Mesodermal cell (in vitro differentiated cells): ENCODE results near the gene EFCAB6.

Experiments used
- H3K27ac ChIP-seq: 2 replicates; pipeline ENCODE4 v1.7.0; 2013; ENCODE audit warnings: mild to moderate bottlenecking, low read depth, low read length, moderate library complexity; ENCODE audit not compliant: severe bottlenecking
- H3K36me3 ChIP-seq: 2 replicates; pipeline ENCODE4 v1.7.1; 2013; ENCODE audit warnings: mild to moderate bottlenecking, low read length, moderate library complexity; ENCODE audit not compliant: control insufficient read depth, insufficient read depth
- H3K4me1 ChIP-seq: one replicate; pipeline ENCODE4 v1.7.1; 2013; ENCODE audit warnings: mild to moderate bottlenecking, low read length; ENCODE audit not compliant: insufficient read depth, control insufficient read depth, poor library complexity, severe bottlenecking
- H3K4me3 ChIP-seq: 2 replicates; pipeline ENCODE4 v1.7.0; 2013; ENCODE audit warnings: low read length, control low read depth, mild to moderate bottlenecking; ENCODE audit not compliant: insufficient read depth, poor library complexity, severe bottlenecking; ENCODE audit errors: extremely low read depth
- H3K9me3 ChIP-seq: 2 replicates; pipeline ENCODE4 v1.7.1; 2013; ENCODE audit warnings: mild to moderate bottlenecking, low read length, moderate library complexity; ENCODE audit not compliant: control insufficient read depth
- WGBS, 2 experiments: methylation state at CpG; one replicate each; pipeline ENCODE4 v1.1.5; 2013; ENCODE audit warnings: missing lambda C conversion rate in 2 of 2; ENCODE audit not compliant: insufficient coverage in 2 of 2; 5-methylcytosine and 5-hydroxymethylcytosine counted together

EFCAB6 gene

DNA sequence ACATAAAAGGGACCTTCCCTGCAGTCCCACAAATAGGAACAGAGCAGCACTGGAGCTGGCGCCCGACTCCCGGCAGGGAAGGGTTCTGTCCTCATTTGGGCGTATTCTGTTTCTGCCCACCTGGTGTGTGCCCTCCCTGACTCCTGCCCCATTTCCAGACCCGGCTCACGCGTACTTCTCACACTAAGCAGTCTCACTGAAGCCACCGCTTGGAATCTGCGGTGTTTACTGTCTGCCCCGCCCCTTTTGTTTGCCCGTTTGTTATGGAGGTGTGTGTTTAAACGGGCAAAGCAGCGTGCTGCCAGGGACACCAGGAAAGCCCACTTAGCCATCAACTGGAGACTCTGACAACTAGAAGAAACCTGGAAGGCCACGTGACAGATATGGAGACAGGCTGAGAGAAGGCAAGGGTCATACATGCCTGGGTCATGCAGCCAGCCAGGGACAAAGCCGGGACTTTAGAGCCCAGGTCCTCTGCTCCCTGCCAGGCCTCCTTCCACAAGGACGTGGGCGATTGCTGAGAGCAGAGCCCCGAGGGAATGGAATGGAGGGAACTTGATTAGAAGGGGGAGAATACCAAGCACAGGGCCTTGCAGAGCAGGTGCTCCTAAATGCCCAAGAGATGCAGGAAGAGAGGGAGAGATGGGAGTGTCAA is 8.7 kb upstream of the EFCAB6 start:
- Histone ChIP-seq H3K36me3 (no peaks in the 10 kb centered on the region), H3K27ac (no peak overlapping the region), H3K4me1 (no peaks in the 10 kb centered on the region), H3K4me3 (no peak overlapping the region), H3K9me3 (no peaks in the 10 kb centered on the region)
- WGBS, 2 experiments: 80 to 85% methylated on average over 10 to 13 of the region's 18 CpGs

DNA sequence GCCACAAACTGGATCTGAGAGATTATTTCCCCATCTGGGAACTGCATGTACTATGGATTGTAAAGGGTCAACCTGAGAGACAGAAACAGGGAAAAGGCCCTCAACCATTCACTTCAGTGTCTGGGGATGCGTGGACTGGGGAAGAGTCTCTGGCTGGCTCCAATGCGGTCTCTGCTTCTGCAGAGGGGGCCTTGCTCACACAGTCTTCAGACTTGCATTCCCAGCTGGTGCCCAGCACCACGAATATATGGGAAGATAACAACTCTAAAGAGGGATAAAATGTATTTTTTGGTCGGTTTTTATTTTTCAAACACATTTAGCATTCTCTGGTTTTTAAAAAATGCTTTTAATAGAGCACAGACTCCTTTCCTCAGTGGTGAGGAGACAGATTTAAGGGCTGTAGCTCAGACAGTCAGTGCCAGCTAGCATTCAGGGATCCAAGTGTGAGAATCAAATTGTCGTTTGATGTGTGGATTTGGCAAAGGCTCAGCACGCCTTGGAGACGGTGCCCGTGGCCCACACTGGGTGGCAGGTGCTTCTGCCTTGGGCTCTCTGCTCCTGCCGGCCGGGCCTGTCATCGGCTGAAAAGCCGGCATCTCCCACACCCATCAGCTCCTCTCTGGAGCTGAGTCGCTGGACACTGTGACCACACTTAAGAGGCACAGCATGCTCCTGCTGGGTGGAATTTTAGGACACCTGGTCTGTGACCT is 8.0 kb upstream of the EFCAB6 start:
- H3K27ac ChIP-seq: no peak overlapping the region
- no peaks in the 10 kb centered on the region for H3K9me3 ChIP-seq
- 93 to 96% methylated on average over 9 to 11 of the region's 13 CpGs for WGBS, 2 experiments
- H3K4me3 ChIP-seq: no peak overlapping the region
- H3K36me3 ChIP-seq: no peaks in the 10 kb centered on the region
- H3K4me1 ChIP-seq: no peaks in the 10 kb centered on the region

DNA sequence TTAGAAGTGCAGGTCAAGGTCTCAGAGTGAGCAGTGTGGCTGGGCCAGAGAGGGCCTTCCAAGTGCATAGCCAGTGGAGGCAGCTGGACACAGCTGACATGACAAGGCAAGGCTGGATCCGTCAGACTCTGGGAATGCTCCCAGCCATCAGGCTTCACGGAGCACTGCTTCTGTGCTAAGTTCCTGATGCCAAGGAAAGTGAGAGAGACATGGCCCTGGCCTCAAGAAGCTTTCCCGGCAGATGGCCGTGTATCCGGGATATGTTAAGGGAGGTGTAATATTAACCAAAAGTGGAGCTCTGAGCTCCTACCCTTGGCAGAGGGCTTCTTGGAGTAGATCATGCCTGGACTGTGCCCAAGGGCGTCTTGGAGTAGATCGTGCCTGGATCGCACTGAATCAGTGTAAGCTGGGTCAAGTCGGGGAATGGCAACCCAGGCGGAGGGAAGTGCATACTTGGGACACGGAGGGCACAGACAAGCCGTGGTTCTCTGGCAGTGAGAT is 7.4 kb upstream of the EFCAB6 start:
- H3K36me3 ChIP-seq: no peaks in the 10 kb centered on the region
- no peak overlapping the region for H3K27ac ChIP-seq
- no peak overlapping the region for H3K4me3 ChIP-seq
- no peaks in the 10 kb centered on the region for H3K9me3 ChIP-seq
- H3K4me1 ChIP-seq: no peaks in the 10 kb centered on the region
- 94 to 96% methylated on average over 9 to 12 of the region's 12 CpGs for WGBS, 2 experiments

DNA sequence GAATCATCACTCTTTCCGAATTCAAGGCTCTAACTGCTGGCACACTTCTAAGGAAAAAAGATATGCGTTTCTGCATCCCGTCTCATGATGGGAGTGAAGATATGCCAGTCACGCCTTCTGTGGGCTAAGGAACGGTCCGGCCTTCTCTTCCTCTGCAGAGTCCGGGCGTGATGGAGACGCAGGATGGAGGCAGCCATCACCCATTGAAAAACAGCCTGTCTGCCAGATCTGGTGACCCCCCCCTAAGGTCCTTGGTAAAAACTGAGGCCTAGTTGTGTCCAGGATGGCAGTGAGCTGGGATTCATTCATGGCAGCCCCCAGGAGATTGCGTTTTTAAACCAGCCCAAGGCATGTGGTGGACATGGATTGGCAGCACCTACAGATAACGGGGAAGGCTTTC is 6.9 kb upstream of the EFCAB6 start:
- WGBS, 2 experiments: 94 to 95% methylated on average over 9 to 11 of the region's 11 CpGs
- Histone ChIP-seq H3K27ac (no peak overlapping the region), H3K4me3 (no peak overlapping the region), H3K9me3 (no peaks in the 10 kb centered on the region), H3K36me3 (peaks cover 2% of the 10 kb centered on the region), H3K4me1 (no peaks in the 10 kb centered on the region)

DNA sequence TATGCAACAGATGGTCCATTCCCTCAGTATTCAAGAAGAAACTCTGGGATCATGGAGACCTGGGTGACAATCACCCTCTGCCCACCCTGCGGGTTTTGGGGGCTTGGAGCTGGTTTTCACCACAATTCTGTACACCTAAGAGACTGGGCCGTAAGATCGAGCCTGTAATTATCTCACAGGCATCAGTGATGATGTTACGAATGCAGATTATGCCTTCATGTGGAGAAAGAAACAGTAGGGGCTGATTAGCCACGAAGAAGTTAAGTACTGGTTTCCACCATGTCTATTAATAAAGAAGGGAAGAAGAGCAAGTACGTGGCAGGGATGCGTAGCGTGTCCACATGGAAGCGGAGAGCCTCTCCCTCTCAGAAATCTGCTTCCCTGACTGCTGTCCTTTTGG is 5.3 kb upstream of the EFCAB6 start:
- Histone ChIP-seq H3K4me3 (no peak overlapping the region), H3K36me3 (peaks cover 2% of the 10 kb centered on the region), H3K4me1 (peaks cover 5% of the 10 kb centered on the region), H3K27ac (no peak overlapping the region), H3K9me3 (no peaks in the 10 kb centered on the region)
- 94 to 95% methylated on average over 5 to 9 of the region's 9 CpGs for WGBS, 2 experiments

DNA sequence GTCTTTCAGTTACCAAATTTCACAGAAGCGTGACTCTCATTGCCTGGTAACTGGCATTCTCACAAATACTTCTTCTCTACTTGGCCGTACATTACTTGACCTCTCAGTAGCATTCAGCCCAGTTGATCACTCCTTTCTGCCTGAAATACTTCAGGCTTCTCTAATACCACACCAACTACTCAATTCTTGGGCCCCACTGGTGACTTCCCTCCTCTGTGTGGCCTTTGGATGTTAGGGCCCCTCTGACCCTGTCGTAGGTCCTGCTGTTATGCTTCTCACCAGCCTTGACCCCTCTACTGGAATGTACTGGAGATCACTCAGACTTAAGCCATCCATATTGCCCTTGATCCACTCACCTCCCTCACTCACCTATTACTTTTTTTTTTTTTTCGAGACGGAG is 2.2 kb upstream of the EFCAB6 start:
- no peaks in the 10 kb centered on the region for H3K9me3 ChIP-seq
- no peak overlapping the region for H3K4me3 ChIP-seq
- H3K27ac ChIP-seq: no peak overlapping the region
- H3K36me3 ChIP-seq: peaks cover 2% of the 10 kb centered on the region
- 97 to 100% methylated on average over 4 to 5 of the region's 5 CpGs for WGBS, 2 experiments
- peaks cover 5% of the 10 kb centered on the region for H3K4me1 ChIP-seq

DNA sequence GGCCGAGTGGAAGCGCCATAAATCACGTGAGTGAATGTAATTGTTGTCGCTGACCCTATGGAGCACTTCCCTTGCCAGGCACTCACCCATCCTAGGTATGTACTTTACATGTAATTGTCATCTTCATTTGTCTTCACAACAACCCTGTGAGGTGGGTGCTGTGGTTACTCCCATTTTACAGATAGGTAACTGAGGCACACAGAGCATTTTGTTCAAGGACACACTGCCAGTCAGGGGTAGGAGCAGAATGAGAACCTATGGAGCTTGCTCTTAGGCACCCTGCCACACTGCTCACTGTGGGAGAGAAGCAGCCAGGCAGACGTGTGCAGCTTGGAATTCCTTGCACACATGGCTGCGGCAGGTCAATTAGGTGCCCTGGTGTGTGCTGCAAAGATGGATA is 785 bp upstream of the EFCAB6 start:
- no peak overlapping the region for H3K27ac ChIP-seq
- peaks cover 2% of the 10 kb centered on the region for H3K36me3 ChIP-seq
- no peaks in the 10 kb centered on the region for H3K9me3 ChIP-seq
- 70 to 71% methylated on average over 2 of the region's 6 CpGs for WGBS, 2 experiments
- peaks cover 5% of the 10 kb centered on the region for H3K4me1 ChIP-seq
- peak overlapping the region; percentile 76 for H3K4me3 ChIP-seq

DNA sequence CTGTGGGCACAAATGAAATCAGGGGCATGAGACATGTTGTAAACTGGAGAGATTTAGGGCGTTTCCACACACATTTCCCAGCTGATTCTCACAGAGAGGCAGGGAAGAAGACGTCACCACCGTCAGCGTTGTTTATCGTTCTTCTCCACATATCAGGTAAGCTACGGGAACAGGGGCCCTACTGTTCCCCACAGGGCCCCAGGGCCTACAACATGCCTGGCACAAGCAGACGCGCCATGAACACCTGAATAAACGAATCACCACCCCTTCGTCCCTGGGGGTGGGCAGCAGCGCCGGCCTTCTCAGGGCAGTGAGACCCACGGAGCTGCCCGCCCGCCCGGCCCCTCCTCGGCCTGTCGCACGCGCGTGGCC is 342 bp downstream of the EFCAB6 start:
- WGBS, 2 experiments: 0 to 1% methylated on average over 13 to 21 of the region's 21 CpGs
- Histone ChIP-seq H3K4me3 (peak overlapping the region; percentile 76), H3K9me3 (no peaks in the 10 kb centered on the region), H3K36me3 (peaks cover 2% of the 10 kb centered on the region), H3K27ac (no peak overlapping the region), H3K4me1 (peaks cover 5% of the 10 kb centered on the region)

DNA sequence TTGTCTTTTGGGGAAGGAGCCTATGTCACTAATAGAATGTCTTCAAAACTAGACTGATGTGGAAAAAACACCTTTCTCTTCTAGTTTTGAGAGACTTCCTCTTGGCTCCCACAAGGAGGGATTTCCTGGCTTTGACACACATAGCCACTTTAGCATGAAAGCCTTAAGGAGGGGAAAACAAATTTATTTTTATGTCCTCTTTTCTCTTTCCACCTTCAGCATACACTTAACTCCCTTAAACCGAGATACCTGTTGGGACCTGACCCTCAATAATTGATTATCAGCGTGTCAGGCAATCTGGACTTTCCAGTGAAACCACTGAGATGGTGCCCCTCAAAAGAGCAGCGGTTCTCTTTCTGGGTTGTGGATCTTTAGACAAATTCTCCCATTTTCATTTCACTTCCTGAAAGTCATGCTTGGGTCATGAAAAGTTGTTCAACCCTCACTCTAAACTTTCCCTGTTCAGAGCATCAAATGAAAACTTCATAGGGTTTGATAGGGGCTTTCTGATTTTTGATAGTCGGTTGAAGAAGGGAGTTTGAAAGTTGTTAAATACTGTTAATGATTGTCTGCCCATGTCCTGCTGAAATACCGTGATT is 9.1 kb downstream of the EFCAB6 start:
- Histone ChIP-seq H3K4me1 (no peaks in the 10 kb centered on the region), H3K27ac (no peak overlapping the region), H3K4me3 (no peak overlapping the region), H3K36me3 (no peaks in the 10 kb centered on the region), H3K9me3 (no peaks in the 10 kb centered on the region)
- 61 to 78% methylated on average over 2 to 3 of the region's 5 CpGs for WGBS, 2 experiments

DNA sequence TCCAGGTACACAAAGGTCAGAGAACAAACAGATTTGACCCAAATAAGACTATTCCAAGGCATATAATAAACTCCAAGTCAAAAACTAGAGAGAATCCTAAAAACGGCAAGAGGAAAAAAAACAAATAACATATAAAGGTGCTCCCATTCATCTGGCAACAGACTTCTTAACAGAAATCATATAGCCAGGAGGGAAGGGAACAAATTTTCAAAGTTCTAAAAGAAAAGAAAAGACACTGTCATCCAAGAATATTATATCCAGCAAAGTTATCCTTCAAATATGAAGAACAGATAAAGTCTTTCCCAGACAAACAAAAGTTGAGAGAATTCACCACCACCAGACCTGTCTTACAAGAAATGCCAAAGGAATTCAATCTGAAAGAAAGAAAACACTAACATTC is 11.1 kb downstream of the EFCAB6 start:
- H3K27ac ChIP-seq: no peak overlapping the region
- H3K4me1 ChIP-seq: no peaks in the 10 kb centered on the region
- WGBS, 2 experiments: no CpG with 5 or more reads among the region's 1 CpG
- H3K9me3 ChIP-seq: no peaks in the 10 kb centered on the region
- no peaks in the 10 kb centered on the region for H3K36me3 ChIP-seq
- H3K4me3 ChIP-seq: no peak overlapping the region

DNA sequence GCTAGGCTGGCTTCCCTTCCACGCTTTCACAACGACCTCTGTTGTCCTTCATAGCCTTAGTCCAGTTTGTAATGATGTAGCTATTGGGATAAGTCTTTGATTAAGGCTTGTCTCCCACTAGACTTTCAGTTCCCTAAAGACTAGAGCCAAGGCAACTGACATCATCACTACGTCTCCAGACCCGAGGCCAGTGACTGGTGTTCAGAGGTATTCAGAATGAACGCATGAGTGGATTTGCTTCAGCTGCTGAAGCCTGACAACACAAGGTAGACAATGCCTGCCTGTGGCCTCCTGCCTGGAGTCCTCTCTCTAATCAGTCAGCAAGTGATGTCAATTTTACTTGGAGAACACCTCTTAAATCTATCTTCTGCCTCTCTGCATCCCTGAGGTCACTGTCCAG is 13.6 kb downstream of the EFCAB6 start:
- Histone ChIP-seq H3K36me3 (no peaks in the 10 kb centered on the region), H3K4me3 (no peak overlapping the region), H3K4me1 (no peaks in the 10 kb centered on the region), H3K9me3 (no peaks in the 10 kb centered on the region), H3K27ac (no peak overlapping the region)
- 93 to 100% methylated on average over 2 to 3 of the region's 5 CpGs for WGBS, 2 experiments
